ENCODE measurements around the gene SLC6A7.

- TF ChIP-seq POLR2AphosphoS5 (IDR thresholded peaks at IDR 0.05) = no peak
- no peak for TF ChIP-seq CTCF (IDR thresholded peaks at IDR 0.05)
- no peak for TF ChIP-seq EP300 (IDR thresholded peaks at IDR 0.05)
Observed at GRCh38 chr5:150153483-150153882, 36.4 kb upstream of the SLC6A7 start.

Measured in gastroesophageal sphincter (tissue), 3 donors.